Measurements from ENCODE around the gene RAD51B. TPM values are rescaled to one million over a fixed set of nuclear protein-coding genes. Genes with fewer than 3 reads are reported as not detected.
A peak's percentile ranks its signal among the peaks of the same experiment; 100 is the strongest.

RAD51B gene
- polyA plus RNA-seq, 3 donors: 3.6 to 11.6 (median 9.4) TPM

DNA sequence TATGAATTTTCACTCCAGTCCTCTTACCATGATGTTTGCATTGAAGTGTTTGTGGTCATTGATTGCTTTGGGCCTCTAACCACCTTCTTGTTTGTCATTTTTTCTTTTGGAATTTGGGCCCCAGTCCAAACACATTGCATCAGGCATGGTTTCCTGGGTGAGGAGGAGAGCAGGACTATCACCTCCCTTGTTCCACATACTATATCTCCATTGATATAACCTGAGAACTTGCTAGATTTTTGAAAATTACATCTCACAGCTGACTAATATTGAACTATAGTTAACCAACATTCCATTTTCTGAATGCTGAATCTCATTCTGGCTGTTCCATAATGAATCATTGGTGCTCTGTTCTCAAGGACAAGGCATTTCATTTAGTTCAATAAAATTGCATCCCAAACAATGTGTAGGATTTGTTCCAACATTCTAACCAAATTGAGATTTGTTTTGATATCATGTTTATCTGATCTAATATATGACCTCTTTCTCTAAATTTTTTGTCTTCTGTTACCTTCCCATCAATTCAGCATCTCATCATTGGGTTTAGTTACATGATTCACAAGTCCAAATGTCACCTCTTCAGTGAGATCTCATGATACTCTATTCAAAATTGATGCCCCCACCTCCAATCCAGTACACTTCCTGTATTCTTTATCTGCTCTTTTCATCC is 644.3 kb downstream of the RAD51B start:
- no peaks in the 10 kb centered on the region for H3K79me2 ChIP-seq (ENCODE audit: insufficient read depth, low read length)
- Mint-ChIP-seq H3K4me1 (peaks cover 41% of the 10 kb centered on the region), H3K27me3 (ENCODE audit: low read depth in 3 of 3) (peaks cover 0 to 2% (median 1%) of the 10 kb centered on the region in 3 donors), H3K4me3 (no peak overlapping the region), H3K27ac (no peak overlapping the region), H3K9me3 (no peaks in the 10 kb centered on the region), H3K36me3 (peaks cover 5 to 8% of the 10 kb centered on the region in 2 donors)
- no peaks in the 10 kb centered on the region for H3K36me3 ChIP-seq (replicated peaks in 1 of 2; ENCODE audit: control insufficient read depth in 1 of 2, insufficient read depth in 2 of 2, low read length in 2 of 2)
- no peak overlapping the region for H3K4me2 ChIP-seq (replicated peaks; ENCODE audit: extremely low read depth, low read length, poor library complexity, severe bottlenecking)
- TF ChIP-seq, protein P1, sequence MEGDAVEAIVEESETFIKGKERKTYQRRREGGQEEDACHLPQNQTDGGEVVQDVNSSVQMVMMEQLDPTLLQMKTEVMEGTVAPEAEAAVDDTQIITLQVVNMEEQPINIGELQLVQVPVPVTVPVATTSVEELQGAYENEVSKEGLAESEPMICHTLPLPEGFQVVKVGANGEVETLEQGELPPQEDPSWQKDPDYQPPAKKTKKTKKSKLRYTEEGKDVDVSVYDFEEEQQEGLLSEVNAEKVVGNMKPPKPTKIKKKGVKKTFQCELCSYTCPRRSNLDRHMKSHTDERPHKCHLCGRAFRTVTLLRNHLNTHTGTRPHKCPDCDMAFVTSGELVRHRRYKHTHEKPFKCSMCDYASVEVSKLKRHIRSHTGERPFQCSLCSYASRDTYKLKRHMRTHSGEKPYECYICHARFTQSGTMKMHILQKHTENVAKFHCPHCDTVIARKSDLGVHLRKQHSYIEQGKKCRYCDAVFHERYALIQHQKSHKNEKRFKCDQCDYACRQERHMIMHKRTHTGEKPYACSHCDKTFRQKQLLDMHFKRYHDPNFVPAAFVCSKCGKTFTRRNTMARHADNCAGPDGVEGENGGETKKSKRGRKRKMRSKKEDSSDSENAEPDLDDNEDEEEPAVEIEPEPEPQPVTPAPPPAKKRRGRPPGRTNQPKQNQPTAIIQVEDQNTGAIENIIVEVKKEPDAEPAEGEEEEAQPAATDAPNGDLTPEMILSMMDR (IDR thresholded peaks at IDR 0.05): no peak
- intact Hi-C loops (cut with micrococcal nuclease): no loop called here
- no peak overlapping the region for H3K9ac ChIP-seq (ENCODE audit: insufficient read depth, low read length, poor library complexity, severe bottlenecking)
- H4K20me1 ChIP-seq (ENCODE audit: insufficient read depth, low read length): no peaks in the 10 kb centered on the region
- no peaks in the 10 kb centered on the region for H3K27me3 ChIP-seq (ENCODE audit: control insufficient read depth in 2 of 2, insufficient read depth in 2 of 2, low read length in 2 of 2)
- no peaks in the 10 kb centered on the region for H3K9me3 ChIP-seq (replicated peaks in 1 of 2; ENCODE audit: control insufficient read depth in 1 of 2, insufficient read depth in 1 of 2, low read length in 2 of 2)
- no peak overlapping the region for H2AFZ ChIP-seq (ENCODE audit: insufficient read depth, low read depth, low read length, poor library complexity, severe bottlenecking)
- no peak for DNase-seq
- peaks cover 35 to 36% of the 10 kb centered on the region in 2 donors for H3K4me1 ChIP-seq (ENCODE audit: control insufficient read depth in 1 of 2, insufficient read depth in 2 of 2, low read length in 2 of 2)
- no peak overlapping the region for H3K27ac ChIP-seq (ENCODE audit: low read depth in 1 of 2, low read length in 2 of 2)
- H3K4me3 ChIP-seq (replicated peaks in 1 of 3; ENCODE audit: low read depth in 2 of 3, low read length in 3 of 3): no peak overlapping the region

GRCh38 chr14:68464711-68465110 is 645.1 kb downstream of the RAD51B start:
- H4K20me1 ChIP-seq (ENCODE audit: insufficient read depth, low read length): no peaks in the 10 kb centered on the region
- Mint-ChIP-seq H3K27me3 (ENCODE audit: low read depth in 3 of 3) (peaks cover 0 to 2% (median 1%) of the 10 kb centered on the region in 3 donors), H3K4me3 (peak overlapping the region in 1 of 2 donors; percentile 44), H3K4me1 (peaks cover 37% of the 10 kb centered on the region), H3K27ac (peak overlapping the region in 3 of 7 donors; percentile 8 to 72 (median 36)), H3K36me3 (peaks cover 5 to 8% of the 10 kb centered on the region in 2 donors), H3K9me3 (no peaks in the 10 kb centered on the region)
- intact Hi-C loops (cut with micrococcal nuclease): no loop called here
- TF ChIP-seq, protein P1 (IDR thresholded peaks at IDR 0.05): no peak
- no peaks in the 10 kb centered on the region for H3K9me3 ChIP-seq (replicated peaks in 1 of 2; ENCODE audit: control insufficient read depth in 1 of 2, insufficient read depth in 1 of 2, low read length in 2 of 2)
- H3K36me3 ChIP-seq (replicated peaks in 1 of 2; ENCODE audit: control insufficient read depth in 1 of 2, insufficient read depth in 2 of 2, low read length in 2 of 2): no peaks in the 10 kb centered on the region
- H3K4me3 ChIP-seq (replicated peaks in 1 of 3; ENCODE audit: low read depth in 2 of 3, low read length in 3 of 3): no peak overlapping the region
- no peaks in the 10 kb centered on the region for H3K79me2 ChIP-seq (ENCODE audit: insufficient read depth, low read length)
- peak in 2 of 3 donors; percentile 43 to 62 for DNase-seq
- H3K4me2 ChIP-seq (replicated peaks; ENCODE audit: extremely low read depth, low read length, poor library complexity, severe bottlenecking): no peak overlapping the region
- H3K27me3 ChIP-seq (ENCODE audit: control insufficient read depth in 2 of 2, insufficient read depth in 2 of 2, low read length in 2 of 2): no peaks in the 10 kb centered on the region
- no peak overlapping the region for H3K27ac ChIP-seq (ENCODE audit: low read depth in 1 of 2, low read length in 2 of 2)
- no peak overlapping the region for H3K9ac ChIP-seq (ENCODE audit: insufficient read depth, low read length, poor library complexity, severe bottlenecking)
- H2AFZ ChIP-seq (ENCODE audit: insufficient read depth, low read depth, low read length, poor library complexity, severe bottlenecking): no peak overlapping the region
- 61% methylated on average over 2 of the region's 2 CpGs for WGBS (ENCODE audit: insufficient coverage)
- H3K4me1 ChIP-seq (ENCODE audit: control insufficient read depth in 1 of 2, insufficient read depth in 2 of 2, low read length in 2 of 2): peaks cover 27% of the 10 kb centered on the region in 2 donors
